Nucleus accumbens (tissue), 56 donors: ENCODE data around the gene ZNF541.
"Not testable (repeated sequence)": the region's sequence is repeated elsewhere in the genome, so short reads cannot be mapped to it uniquely, and the experiment has no call there.

Experiments used
- DNase-seq, 56 donors: peaks; one replicate each; lab custom pipeline; 2025; lab: John Stamatoyannopoulos, UW

The ZNF541 gene

GRCh38 chr19:47600246-47601179 lies 27.6 kb upstream of the ZNF541 start:
- peak; percentile 92 to 100 (median 99) for DNase-seq

- not testable (repeated sequence) for DNase-seq
These were observed 26.8 kb upstream of the ZNF541 start for GRCh38 chr19:47599671-47600245.

GRCh38 chr19:47598407-47599349 lies 25.7 kb upstream of the ZNF541 start:
- no peak for DNase-seq

- no peak for DNase-seq
These were observed 23.0 kb upstream of the ZNF541 start for GRCh38 chr19:47595944-47596343.

- no peak for DNase-seq
These were observed 20.9 kb upstream of the ZNF541 start for GRCh38 chr19:47593860-47594259.

GRCh38 chr19:47589824-47590223 lies 16.9 kb upstream of the ZNF541 start:
- DNase-seq: no peak

- DNase-seq: no peak
These were observed 14.3 kb upstream of the ZNF541 start for GRCh38 chr19:47587295-47587694.

GRCh38 chr19:47583161-47583560 lies 10.2 kb upstream of the ZNF541 start:
- DNase-seq: not testable (repeated sequence)

- DNase-seq: no peak
These were observed 9.5 kb upstream of the ZNF541 start for GRCh38 chr19:47582320-47582909.

- DNase-seq: no peak
These were observed 8.8 kb upstream of the ZNF541 start for GRCh38 chr19:47581605-47582319.

- DNase-seq: no peak
These were observed 7.4 kb upstream of the ZNF541 start for GRCh38 chr19:47580397-47580796.

GRCh38 chr19:47572635-47573034 lies 313 bp downstream of the ZNF541 start:
- no peak for DNase-seq

GRCh38 chr19:47569331-47569730 lies 3.6 kb downstream of the ZNF541 start:
- DNase-seq: no peak

GRCh38 chr19:47564081-47564480 lies 8.9 kb downstream of the ZNF541 start:
- DNase-seq: no peak

- DNase-seq: no peak
These were observed 11.4 kb downstream of the ZNF541 start for GRCh38 chr19:47561440-47562057.

- no peak for DNase-seq
These were observed 11.9 kb downstream of the ZNF541 start for GRCh38 chr19:47560999-47561398.

- no peak for DNase-seq
These were observed 22.8 kb downstream of the ZNF541 start for GRCh38 chr19:47550129-47550528.

GRCh38 chr19:47549261-47549862 lies 23.6 kb downstream of the ZNF541 start:
- DNase-seq: no peak

- no peak for DNase-seq
These were observed 25.7 kb downstream of the ZNF541 start for GRCh38 chr19:47547199-47547598.
